A549 (cell line): Measurements from ENCODE around the gene ADGRG2. TPM values are rescaled to one million over a fixed set of nuclear protein-coding genes. Genes with fewer than 3 reads are reported as not detected.

Experiments used
- ATAC-seq, 2 experiments: fragments of 200-7000 bp in 1 of 2; fragments of >200 bp in 1 of 2; cut with Nextera tagmentation in 1 of 2; cut with Tn5 transposase in 1 of 2; 3 replicates each; pipeline versions ENCODE4 v1.8.0 to v1.9.1; 2018 to 2020; ENCODE audit warnings: mild to moderate bottlenecking in 1 of 2, moderate library complexity in 1 of 2
- CTCF ChIA-PET: fragments of 300-600 bp; sonication (Branson Sonifier 250); formaldehyde crosslinking; extraction: SDS; loops from one replicate; lab custom pipeline; 2021; ENCODE audit warnings: antibody characterized with exemption, inconsistent platforms; lab: Yijun Ruan, JAX
- POLR2A ChIA-PET: fragments of 350-600 bp; formaldehyde crosslinking; extraction: SDS; loops from one replicate; lab custom pipeline; 2021; ENCODE audit warnings: antibody characterized with exemption, inconsistent platforms; lab: Yijun Ruan, JAX
- DNase-seq, 2 experiments: peaks; one replicate each; pipeline versions ENCODE4 v3.0.0 to v3.0.0-alpha.2; 2011 to 2016; ENCODE audit warnings: low read depth in 1 of 2, low spot score in 1 of 2
- FAIRE-seq: peaks from 2 replicates; lab custom pipeline; 2011; peaks lifted over from hg19 to GRCh38; lab: Jason Lieb, UNC
- H3K27ac ChIP-seq, 2 experiments: fragments of >200 bp; sonication (Bioruptor Twin); formaldehyde crosslinking; 3 replicates each; pipeline ENCODE4 v1.5.1; 2016 to 2017
- H3K4me1 ChIP-seq: fragments of >200 bp; sonication (Bioruptor Twin); formaldehyde crosslinking; 3 replicates; pipeline ENCODE4 v1.6.1; 2016
- H3K4me2 ChIP-seq: fragments of >200 bp; sonication (Bioruptor Twin); formaldehyde crosslinking; 3 replicates; pipeline ENCODE4 v1.6.1; 2016
- H3K4me3 ChIP-seq: fragments of >200 bp; sonication (Bioruptor Twin); formaldehyde crosslinking; 3 replicates; pipeline ENCODE4 v1.5.1; 2016
- H3K9me3 ChIP-seq: fragments of >200 bp; sonication (Bioruptor Twin); formaldehyde crosslinking; 3 replicates; pipeline ENCODE4 v1.6.1; 2016
- CBX8 ChIP-seq: fragments of 200-600 bp; sonication (generic); IDR thresholded peaks from 2 replicates; pipeline ENCODE4 v1.6.1; 2016
- CEBPB ChIP-seq, 2 experiments: fragments of >200 bp in 1 of 2; sonication (Bioruptor Twin) in 1 of 2; formaldehyde crosslinking in 1 of 2; IDR thresholded peaks; 2 replicates each; pipeline ENCODE4 v1.6.1; 2012 to 2016
- CHD4 ChIP-seq: fragments of 200-600 bp; sonication (generic); IDR thresholded peaks from 2 replicates; pipeline ENCODE4 v1.6.1; 2016; ENCODE audit warnings: antibody characterized with exemption, mild to moderate bottlenecking, borderline replicate concordance
- CTCF ChIP-seq: fragments of >200 bp; sonication (Bioruptor Twin); formaldehyde crosslinking; IDR thresholded peaks from 3 replicates; pipeline ENCODE4 v1.5.1; 2016
- EP300 ChIP-seq, 2 experiments: fragments of >200 bp; sonication (Bioruptor Twin); formaldehyde crosslinking; IDR thresholded peaks; 2 replicates in 1 of 2; 3 replicates in 1 of 2; pipeline ENCODE4 v1.6.1; 2016 to 2017
- FOSB ChIP-seq: fragments of 250-450 bp; sonication (Bioruptor Pico); IDR thresholded peaks from 2 replicates; pipeline ENCODE4 v1.5.0; 2020; ENCODE audit warnings: mild to moderate bottlenecking, moderate library complexity
- FOSL2 ChIP-seq, 2 experiments: fragments of 450-650 bp in 1 of 2; fragments of >200 bp in 1 of 2; sonication (Bioruptor Twin) in 1 of 2; formaldehyde crosslinking; IDR thresholded peaks; 2 replicates each; pipeline versions ENCODE4 v1.5.0 to v1.6.1; 2016 to 2020; ENCODE audit warnings: mild to moderate bottlenecking in 1 of 2, moderate library complexity in 1 of 2
- GATA3 ChIP-seq: IDR thresholded peaks from 2 replicates; pipeline ENCODE4 v1.6.1; 2012; ENCODE audit warnings: borderline replicate concordance
- JUNB ChIP-seq: fragments of >200 bp; sonication (Bioruptor Twin); formaldehyde crosslinking; IDR thresholded peaks from 2 replicates; pipeline ENCODE4 v1.6.1; 2016
- KDM1A ChIP-seq: fragments of 200-600 bp; sonication (generic); IDR thresholded peaks from 2 replicates; pipeline ENCODE4 v1.6.1; 2016; ENCODE audit warnings: low read depth, mild to moderate bottlenecking
- MAZ ChIP-seq: fragments of 150-350 bp; IDR thresholded peaks from 2 replicates; pipeline ENCODE4 v1.6.1; 2014; ENCODE audit warnings: antibody characterized with exemption, low read depth, low read length, borderline replicate concordance
- RARB ChIP-seq: fragments of 250-450 bp; sonication (Bioruptor Pico); IDR thresholded peaks from 2 replicates; pipeline ENCODE4 v1.8.0; 2021; ENCODE audit warnings: mild to moderate bottlenecking, moderate library complexity
- RFX5 ChIP-seq: fragments of 450-650 bp; IDR thresholded peaks from 2 replicates; pipeline ENCODE4 v1.7.1; 2014; ENCODE audit warnings: antibody characterized with exemption, mild to moderate bottlenecking, moderate library complexity
- SREBF2 ChIP-seq: fragments of 450-650 bp; IDR thresholded peaks from 2 replicates; pipeline ENCODE4 v1.6.1; 2014; ENCODE audit warnings: mild to moderate bottlenecking, moderate library complexity
- WGBS: methylation state at CpG from one replicate; pipeline ENCODE4 v1.1.6; 2017; ENCODE audit errors: missing lambda C conversion rate; 5-methylcytosine and 5-hydroxymethylcytosine counted together
- polyA plus RNA-seq, 4 experiments: library from polyadenylated mRNA; depleted of rRNA in 3 of 4; stranded (reverse); fragments of >200 nt; fragmentation: RNase III in 1 of 4; extraction: RNeasy Plus Mini Kit Qiagen cat#74134 plus additional on column Dnase treatment in 1 of 4; gene quantifications; 2 replicates in 3 of 4; 3 replicates in 1 of 4; pipeline ENCODE4 v1.2.3, GENCODE V29; 2011 to 2017
- TF ChIP-seq, protein P1 (sequence below): IDR thresholded peaks from 2 replicates; pipeline ENCODE4 v1.6.1; 2012; ENCODE audit warnings: low read depth, borderline replicate concordance
- TF ChIP-seq, protein P2 (sequence below): fragments of 450-650 bp; IDR thresholded peaks from 2 replicates; pipeline ENCODE4 v1.6.1; 2014; ENCODE audit warnings: antibody characterized with exemption
- TF ChIP-seq, protein P3 (sequence below): fragments of 250-450 bp; sonication (Bioruptor Pico); IDR thresholded peaks from 2 replicates; pipeline ENCODE4 v1.5.0; 2020; ENCODE audit warnings: low read depth, mild to moderate bottlenecking, moderate library complexity
- TF ChIP-seq, protein P4 (sequence below): fragments of >200 bp; sonication (Bioruptor Twin); formaldehyde crosslinking; IDR thresholded peaks from 2 replicates; pipeline ENCODE4 v1.6.1; 2016
- TF ChIP-seq, protein P5 (sequence below): IDR thresholded peaks from 2 replicates; pipeline ENCODE4 v1.6.1; 2012
- TF ChIP-seq, protein P6 (sequence below): fragments of >200 bp; sonication (Bioruptor Twin); formaldehyde crosslinking; IDR thresholded peaks from 3 replicates; pipeline ENCODE4 v1.6.1; 2016

Gene ADGRG2
- polyA plus RNA-seq, 2 of the 4 experiments (the other 2 are of a cell fraction), result 5.2 to 10.3 TPM

DNA sequence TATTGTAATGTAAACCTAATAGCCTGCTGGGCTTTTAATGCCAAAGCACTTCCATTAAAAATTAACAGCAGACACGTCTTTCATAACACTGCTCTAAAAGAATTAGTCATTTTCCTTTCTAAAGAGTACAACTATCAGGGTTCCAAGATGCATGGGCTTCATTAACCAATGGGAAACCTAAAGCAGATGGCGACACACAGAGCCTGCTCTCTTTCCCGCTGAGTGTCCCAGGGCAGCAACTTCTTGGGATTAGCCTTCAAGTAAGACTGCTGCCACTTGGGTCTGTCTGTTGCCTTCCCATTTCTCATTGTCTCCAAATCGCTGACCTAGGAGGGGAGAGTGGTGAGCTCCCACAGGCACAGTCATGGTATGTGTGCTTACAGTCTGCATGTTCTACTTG is 124.4 kb downstream of the ADGRG2 start:
- peak overlapping the region; percentile 80 for H3K27ac ChIP-seq
- ChIA-PET POLR2A (no interaction called here), CTCF (interaction anchor here (0.6 to 1.4 kb wide), 2 partner anchors 66 to 591 kb away, joined by 3 read pairs; no protein-coding TSS in a partner anchor)
- H3K9me3 ChIP-seq, result no peaks in the 10 kb centered on the region
- peaks cover 63% of the 10 kb centered on the region for H3K4me1 ChIP-seq
- H3K4me2 ChIP-seq, result peak overlapping the region; percentile 82
- TF ChIP-seq FOSL2 (IDR thresholded peaks at IDR 0.05), result peak; percentile 9; the same call in 1 of the 2 replicates
- no peak for TF ChIP-seq FOSL2 (CRISPR knock-in tag; IDR thresholded peaks at IDR 0.05)
- peak in 1 of 2 experiments; percentile 26; a peak in 3 of 4 replicates for TF ChIP-seq CEBPB (IDR thresholded peaks at IDR 0.05)
- TF ChIP-seq, protein P1, sequence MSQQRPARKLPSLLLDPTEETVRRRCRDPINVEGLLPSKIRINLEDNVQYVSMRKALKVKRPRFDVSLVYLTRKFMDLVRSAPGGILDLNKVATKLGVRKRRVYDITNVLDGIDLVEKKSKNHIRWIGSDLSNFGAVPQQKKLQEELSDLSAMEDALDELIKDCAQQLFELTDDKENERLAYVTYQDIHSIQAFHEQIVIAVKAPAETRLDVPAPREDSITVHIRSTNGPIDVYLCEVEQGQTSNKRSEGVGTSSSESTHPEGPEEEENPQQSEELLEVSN, result no peak
- 13% methylated on average over 4 of the region's 4 CpGs for WGBS
- DNase-seq (peak; percentile 22 to 45), FAIRE-seq (no peak), ATAC-seq (peak; percentile 25 to 56; a peak in 3 of 6 replicates)
- H3K4me3 ChIP-seq, result no peak overlapping the region

DNA sequence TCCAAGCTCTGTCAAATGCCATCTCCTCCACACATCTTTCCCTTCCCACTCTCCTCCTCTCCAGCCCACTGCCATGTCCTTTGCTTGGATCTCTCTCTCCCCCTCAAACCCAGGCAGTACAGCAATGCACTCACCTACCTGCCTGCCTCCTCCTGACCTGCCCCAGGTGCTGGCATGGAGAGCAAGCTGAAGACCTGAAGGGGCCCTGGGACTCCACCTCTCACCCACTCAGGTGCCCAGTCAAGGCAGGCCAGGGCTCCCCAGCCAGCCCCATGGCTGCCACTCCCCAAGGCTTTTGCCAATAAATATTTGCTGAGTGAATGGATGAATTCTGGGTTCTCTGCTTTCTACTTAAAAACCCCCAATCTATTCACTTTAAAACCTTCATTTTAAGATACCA is 125.7 kb downstream of the ADGRG2 start:
- H3K27ac ChIP-seq, result peak overlapping the region; percentile 80
- peak overlapping the region; percentile 82 for H3K4me2 ChIP-seq
- FAIRE-seq (no peak), DNase-seq (no peak), ATAC-seq (no peak)
- peaks cover 72% of the 10 kb centered on the region for H3K4me1 ChIP-seq
- H3K4me3 ChIP-seq, result no peak overlapping the region
- ChIA-PET POLR2A (interaction anchor here (3.2 kb wide), 1 partner anchor 11 kb away, joined by 14 read pairs; no protein-coding TSS in a partner anchor), CTCF (interaction anchor here (1.0 to 2.6 kb wide), 4 partner anchors 10 to 337 kb away, joined by 3 to 10 read pairs (median 4); partner anchors contain the start of gene ADGRG2)
- H3K9me3 ChIP-seq, result no peaks in the 10 kb centered on the region
- TF ChIP-seq EP300 (IDR thresholded peaks at IDR 0.05) (no peak), RARB (CRISPR knock-in tag) (no peak), FOSB (CRISPR knock-in tag) (no peak), RFX5 (no peak), KDM1A (no peak)
- TF ChIP-seq, protein P2, sequence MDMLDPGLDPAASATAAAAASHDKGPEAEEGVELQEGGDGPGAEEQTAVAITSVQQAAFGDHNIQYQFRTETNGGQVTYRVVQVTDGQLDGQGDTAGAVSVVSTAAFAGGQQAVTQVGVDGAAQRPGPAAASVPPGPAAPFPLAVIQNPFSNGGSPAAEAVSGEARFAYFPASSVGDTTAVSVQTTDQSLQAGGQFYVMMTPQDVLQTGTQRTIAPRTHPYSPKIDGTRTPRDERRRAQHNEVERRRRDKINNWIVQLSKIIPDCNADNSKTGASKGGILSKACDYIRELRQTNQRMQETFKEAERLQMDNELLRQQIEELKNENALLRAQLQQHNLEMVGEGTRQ, result no peak
- TF ChIP-seq, protein P3, sequence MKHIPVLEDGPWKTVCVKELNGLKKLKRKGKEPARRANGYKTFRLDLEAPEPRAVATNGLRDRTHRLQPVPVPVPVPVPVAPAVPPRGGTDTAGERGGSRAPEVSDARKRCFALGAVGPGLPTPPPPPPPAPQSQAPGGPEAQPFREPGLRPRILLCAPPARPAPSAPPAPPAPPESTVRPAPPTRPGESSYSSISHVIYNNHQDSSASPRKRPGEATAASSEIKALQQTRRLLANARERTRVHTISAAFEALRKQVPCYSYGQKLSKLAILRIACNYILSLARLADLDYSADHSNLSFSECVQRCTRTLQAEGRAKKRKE, result no peak
- TF ChIP-seq, protein P4, sequence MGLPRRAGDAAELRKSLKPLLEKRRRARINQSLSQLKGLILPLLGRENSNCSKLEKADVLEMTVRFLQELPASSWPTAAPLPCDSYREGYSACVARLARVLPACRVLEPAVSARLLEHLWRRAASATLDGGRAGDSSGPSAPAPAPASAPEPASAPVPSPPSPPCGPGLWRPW, result no peak
- TF ChIP-seq, all 56 proteins: peak for 0

GRCh38 chrX:18995221-18995620 is 127.0 kb downstream of the ADGRG2 start:
- ATAC-seq (peak; percentile 69 to 80; a peak in 4 of 6 replicates), DNase-seq (peak; percentile 36 to 54), FAIRE-seq (peak; percentile 91)
- Histone ChIP-seq H3K4me2 (peak overlapping the region; percentile 82), H3K9me3 (no peaks in the 10 kb centered on the region), H3K27ac (peak overlapping the region; percentile 80), H3K4me3 (peak overlapping the region; percentile 12; the same call in 1 of the 3 replicates), H3K4me1 (peaks cover 72% of the 10 kb centered on the region)
- TF ChIP-seq GATA3 (peak; percentile 38; the same call in 1 of the 2 replicates), RFX5 (no peak), FOSL2 (IDR thresholded peaks at IDR 0.05) (0 out of 2 replicates have a peak, but pooled peaks have one; percentile 35), FOSL2 (CRISPR knock-in tag; IDR thresholded peaks at IDR 0.05) (peak; percentile 66)
- TF ChIP-seq, protein P5, sequence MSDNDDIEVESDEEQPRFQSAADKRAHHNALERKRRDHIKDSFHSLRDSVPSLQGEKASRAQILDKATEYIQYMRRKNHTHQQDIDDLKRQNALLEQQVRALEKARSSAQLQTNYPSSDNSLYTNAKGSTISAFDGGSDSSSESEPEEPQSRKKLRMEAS, result 0 out of 2 replicates have a peak, but pooled peaks have one; percentile 0
- ChIA-PET POLR2A (interaction anchor here (0.7 to 3.2 kb wide), 3 partner anchors 10 to 51 kb away, joined by 3 to 14 read pairs (median 7); partner anchors contain the start of gene PHKA2), CTCF (interaction anchor here (0.7 to 2.6 kb wide), 5 partner anchors 11 to 594 kb away, joined by 3 to 10 read pairs (median 4); partner anchors contain the start of gene ADGRG2)
- whole genome bisulfite sequencing, result 0% methylated on average over 3 of the region's 3 CpGs

DNA sequence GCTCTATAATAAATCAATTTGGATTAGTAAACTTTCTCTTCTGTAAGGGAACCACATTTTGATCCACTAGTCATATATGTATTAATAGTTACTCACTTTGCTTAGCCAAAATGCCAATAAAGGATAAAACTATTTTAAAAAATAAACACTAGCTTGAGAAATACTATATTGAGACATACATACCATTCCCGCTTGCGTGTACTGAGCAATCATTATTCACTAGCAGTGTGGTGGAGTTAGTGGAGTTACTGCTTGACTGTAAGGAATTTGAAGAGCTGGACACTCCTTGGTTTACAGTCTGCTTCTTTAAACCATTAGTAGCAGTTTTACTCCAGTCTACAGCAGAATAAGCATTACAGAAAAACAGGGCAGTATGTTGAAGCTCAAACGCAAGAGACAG is 127.6 kb downstream of the ADGRG2 start:
- Histone ChIP-seq H3K9me3 (no peaks in the 10 kb centered on the region), H3K4me2 (peak overlapping the region; percentile 82), H3K27ac (peak overlapping the region; percentile 80), H3K4me3 (peak overlapping the region; percentile 12; the same call in 1 of the 3 replicates), H3K4me1 (peaks cover 72% of the 10 kb centered on the region)
- FAIRE-seq (peak; percentile 63), DNase-seq (peak; percentile 13 to 70), ATAC-seq (peak; percentile 89 to 94)
- CTCF ChIA-PET, result interaction anchor here (0.6 to 2.6 kb wide), 4 partner anchors 21 to 594 kb away, joined by 3 to 10 read pairs (median 4); partner anchors contain the start of gene ADGRG2
- POLR2A ChIA-PET, result interaction anchor here (0.7 to 3.2 kb wide), 3 partner anchors 10 to 52 kb away, joined by 3 to 14 read pairs (median 7); partner anchors contain the start of gene PHKA2
- 7% methylated on average over 3 of the region's 3 CpGs for WGBS
- TF ChIP-seq JUNB (peak; percentile 65), CEBPB (IDR thresholded peaks at IDR 0.05) (peak; percentile 87 to 95), CTCF (no peak), MAZ (no peak), FOSL2 (IDR thresholded peaks at IDR 0.05) (peak; percentile 62), FOSL2 (CRISPR knock-in tag; IDR thresholded peaks at IDR 0.05) (peak; percentile 77), EP300 (IDR thresholded peaks at IDR 0.05) (peak; percentile 28 to 43; a peak in 1 of 5 replicates), CBX8 (no peak), GATA3 (peak; percentile 75; the same call in 1 of the 2 replicates), SREBF2 (no peak), CHD4 (no peak)
- TF ChIP-seq, protein P6, sequence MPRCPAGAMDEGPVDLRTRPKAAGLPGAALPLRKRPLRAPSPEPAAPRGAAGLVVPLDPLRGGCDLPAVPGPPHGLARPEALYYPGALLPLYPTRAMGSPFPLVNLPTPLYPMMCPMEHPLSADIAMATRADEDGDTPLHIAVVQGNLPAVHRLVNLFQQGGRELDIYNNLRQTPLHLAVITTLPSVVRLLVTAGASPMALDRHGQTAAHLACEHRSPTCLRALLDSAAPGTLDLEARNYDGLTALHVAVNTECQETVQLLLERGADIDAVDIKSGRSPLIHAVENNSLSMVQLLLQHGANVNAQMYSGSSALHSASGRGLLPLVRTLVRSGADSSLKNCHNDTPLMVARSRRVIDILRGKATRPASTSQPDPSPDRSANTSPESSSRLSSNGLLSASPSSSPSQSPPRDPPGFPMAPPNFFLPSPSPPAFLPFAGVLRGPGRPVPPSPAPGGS, result 0 out of 3 replicates have a peak, but pooled peaks have one; percentile 36
- TF ChIP-seq, protein P5, result 0 out of 2 replicates have a peak, but pooled peaks have one; percentile 27
